Activated CD4-positive, alpha-beta T cell treated with anti-CD3 and anti-CD28 coated beads for 1 hour (primary cell): ENCODE results near the gene TUT4.
"Not testable (repeated sequence)": the region's sequence is repeated elsewhere in the genome, so short reads cannot be mapped to it uniquely, and the experiment has no call there.

Source experiments
- DNase-seq: peaks from one replicate; pipeline ENCODE4 v3.0.0-alpha.2; 2020

The TUT4 gene, protein sequence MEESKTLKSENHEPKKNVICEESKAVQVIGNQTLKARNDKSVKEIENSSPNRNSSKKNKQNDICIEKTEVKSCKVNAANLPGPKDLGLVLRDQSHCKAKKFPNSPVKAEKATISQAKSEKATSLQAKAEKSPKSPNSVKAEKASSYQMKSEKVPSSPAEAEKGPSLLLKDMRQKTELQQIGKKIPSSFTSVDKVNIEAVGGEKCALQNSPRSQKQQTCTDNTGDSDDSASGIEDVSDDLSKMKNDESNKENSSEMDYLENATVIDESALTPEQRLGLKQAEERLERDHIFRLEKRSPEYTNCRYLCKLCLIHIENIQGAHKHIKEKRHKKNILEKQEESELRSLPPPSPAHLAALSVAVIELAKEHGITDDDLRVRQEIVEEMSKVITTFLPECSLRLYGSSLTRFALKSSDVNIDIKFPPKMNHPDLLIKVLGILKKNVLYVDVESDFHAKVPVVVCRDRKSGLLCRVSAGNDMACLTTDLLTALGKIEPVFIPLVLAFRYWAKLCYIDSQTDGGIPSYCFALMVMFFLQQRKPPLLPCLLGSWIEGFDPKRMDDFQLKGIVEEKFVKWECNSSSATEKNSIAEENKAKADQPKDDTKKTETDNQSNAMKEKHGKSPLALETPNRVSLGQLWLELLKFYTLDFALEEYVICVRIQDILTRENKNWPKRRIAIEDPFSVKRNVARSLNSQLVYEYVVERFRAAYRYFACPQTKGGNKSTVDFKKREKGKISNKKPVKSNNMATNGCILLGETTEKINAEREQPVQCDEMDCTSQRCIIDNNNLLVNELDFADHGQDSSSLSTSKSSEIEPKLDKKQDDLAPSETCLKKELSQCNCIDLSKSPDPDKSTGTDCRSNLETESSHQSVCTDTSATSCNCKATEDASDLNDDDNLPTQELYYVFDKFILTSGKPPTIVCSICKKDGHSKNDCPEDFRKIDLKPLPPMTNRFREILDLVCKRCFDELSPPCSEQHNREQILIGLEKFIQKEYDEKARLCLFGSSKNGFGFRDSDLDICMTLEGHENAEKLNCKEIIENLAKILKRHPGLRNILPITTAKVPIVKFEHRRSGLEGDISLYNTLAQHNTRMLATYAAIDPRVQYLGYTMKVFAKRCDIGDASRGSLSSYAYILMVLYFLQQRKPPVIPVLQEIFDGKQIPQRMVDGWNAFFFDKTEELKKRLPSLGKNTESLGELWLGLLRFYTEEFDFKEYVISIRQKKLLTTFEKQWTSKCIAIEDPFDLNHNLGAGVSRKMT (N-terminal part only)

DNA sequence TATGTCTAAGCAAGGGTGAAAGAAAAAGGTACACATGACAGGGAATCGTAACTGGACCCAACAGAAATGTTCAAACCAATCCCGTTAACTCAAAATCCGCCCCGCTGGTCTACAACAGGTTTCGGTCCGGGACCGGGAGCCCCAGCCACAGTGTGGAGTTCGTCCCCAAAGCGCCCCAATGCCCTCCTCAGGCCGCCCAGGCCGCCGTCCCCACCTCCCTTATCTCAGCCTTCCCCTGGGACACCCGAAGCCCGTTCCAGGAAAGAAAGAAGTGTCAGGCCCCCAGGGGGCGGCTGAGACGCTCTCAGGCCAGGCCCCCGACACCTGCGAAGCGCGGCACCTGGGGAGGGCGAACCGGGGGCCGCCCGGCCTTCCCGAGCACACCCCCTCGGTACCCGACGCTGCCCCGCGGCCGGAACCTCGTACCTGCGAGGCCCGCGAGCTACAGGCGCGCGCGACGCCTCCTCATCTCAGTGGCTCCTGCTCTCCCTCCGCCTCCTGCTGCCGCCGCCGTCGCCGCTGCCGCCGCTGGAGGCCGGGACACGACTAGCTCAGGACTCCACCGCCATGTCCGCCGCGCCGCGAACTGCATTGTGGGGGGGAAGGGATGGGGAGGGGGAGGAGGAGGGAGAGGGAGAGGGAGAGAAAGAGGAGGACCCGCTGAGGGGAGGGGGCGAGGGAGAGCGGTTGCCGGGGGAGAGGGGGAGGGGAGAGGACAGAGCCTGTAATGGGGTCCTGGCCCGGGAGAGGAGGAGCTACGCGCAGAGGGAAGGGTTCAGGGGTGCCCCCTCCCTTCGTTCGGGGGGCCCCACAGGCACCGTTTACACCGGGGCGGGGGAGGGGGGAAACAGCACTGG is at the start of gene TUT4:
Gene TUT4, minus strand, starts transcription at position 588 of the 857 bp plus-strand sequence. CDS start 26,812 bp downstream, outside the sequence.
- peak; percentile 54 for DNase-seq

DNA sequence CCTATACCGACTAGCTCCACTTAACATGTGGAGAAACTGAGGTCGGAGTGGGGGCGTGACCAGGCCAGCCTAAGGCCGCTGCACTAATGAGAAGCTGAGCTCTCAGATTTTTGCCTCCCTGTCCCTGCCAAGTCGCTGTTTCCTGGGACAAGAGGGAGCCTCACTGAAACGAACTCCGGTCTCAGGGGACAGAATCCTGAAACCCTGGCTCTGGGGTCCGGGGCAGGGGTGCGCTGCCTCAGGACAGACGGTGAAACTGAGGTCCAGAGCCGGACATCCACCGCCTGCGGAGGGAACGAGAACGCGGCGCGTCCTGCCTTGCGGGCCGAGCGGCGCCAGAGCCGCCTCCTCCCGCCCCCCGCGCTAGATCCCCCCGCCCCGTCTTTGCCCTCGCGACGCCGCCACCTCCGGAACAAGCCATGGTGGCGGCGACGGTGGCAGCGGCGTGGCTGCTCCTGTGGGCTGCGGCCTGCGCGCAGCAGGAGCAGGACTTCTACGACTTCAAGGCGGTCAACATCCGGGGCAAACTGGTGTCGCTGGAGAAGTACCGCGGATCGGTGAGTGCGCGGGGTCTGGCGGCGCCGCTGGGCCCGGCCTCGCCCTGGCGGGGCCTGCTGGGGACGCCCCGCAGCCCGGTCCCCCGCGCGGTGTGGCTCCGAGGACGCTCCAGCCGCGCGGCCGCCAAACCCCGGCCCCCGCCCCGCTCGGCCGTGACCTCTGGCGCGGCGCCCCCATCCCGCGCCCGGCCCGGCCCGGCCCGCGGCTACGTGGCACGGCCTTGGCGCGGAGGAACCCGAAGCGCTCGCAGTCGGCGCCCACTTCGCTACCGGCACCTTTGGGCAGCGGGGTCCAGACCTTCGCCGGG is 49.3 kb upstream of the TUT4 start, which contains the start of gene GPX7:
Gene GPX7, plus strand, starts transcription at position 381 of the 865 bp plus-strand sequence. Its CDS starts 39 bp downstream, at position 420.
- peak; percentile 39 for DNase-seq

DNA sequence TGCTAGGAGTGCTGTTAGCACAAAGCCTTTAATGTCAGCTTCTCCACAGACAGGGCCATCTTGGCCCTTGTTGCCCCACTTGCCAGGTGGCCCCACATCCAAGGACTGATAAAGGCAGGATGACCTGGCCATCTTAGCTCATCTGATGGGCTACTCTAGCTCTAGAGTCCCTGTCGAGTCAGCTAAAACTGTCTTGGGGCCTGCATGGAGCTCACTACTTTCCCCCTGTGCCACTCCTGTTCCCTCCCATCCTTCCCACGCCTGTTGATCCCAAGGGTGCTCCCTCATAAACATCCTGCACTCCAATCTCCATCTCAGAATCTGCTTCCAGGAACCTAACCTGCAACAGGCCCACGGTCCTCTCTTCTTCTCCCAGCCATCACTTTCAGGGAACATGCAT is 48.6 kb upstream of the TUT4 start:
- no peak for DNase-seq

DNA sequence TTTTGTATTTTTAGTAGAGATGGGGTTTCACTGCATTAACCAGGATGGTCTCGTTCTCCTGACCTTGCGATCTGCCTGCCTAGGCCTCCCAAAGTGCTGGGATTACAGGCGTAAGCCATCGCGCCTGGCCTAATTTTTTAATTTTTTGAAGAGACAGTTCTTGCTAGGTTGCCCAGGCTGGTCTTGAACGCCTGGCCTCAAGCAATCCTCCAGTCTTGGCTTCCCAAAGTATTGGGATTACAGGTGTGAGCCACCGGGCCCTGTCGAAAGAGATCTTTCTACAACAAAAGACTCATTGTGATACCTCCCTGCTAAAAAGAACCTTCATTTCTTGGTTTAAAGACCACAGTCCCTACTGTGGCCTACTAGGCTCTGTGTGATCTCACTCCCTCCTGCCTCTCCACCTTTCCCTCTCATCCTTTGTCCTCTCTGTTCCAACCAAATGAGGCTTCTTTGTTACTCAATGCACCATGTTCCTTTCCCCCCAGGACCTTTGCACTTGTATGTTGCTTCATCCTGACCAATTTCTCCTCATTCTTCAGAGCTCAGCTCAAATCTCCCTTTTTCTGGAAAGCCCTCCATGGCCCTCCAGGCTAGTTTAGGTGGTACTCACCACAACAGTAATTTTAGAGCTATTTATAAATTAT is 47.8 kb upstream of the TUT4 start:
- DNase-seq = no peak

DNA sequence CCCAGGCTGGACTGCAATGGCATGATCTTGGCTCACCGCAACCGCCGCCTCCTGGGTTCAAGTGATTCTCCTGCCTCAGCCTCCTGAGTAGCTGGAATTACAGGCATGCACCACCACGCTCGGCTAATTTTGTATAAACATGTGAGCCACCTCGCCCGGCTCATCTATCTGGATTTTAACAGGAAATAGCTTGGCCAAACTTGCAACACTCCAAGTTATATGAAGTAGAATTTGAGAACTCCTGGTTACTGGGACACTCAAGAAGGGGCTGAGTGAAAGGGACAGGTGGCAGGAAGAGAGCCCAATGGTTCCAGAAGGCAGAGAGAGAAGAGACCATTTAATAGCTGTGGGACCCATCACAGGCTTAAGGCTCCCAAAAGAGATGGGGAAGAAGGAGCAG is 46.3 kb upstream of the TUT4 start:
- DNase-seq = no peak

DNA sequence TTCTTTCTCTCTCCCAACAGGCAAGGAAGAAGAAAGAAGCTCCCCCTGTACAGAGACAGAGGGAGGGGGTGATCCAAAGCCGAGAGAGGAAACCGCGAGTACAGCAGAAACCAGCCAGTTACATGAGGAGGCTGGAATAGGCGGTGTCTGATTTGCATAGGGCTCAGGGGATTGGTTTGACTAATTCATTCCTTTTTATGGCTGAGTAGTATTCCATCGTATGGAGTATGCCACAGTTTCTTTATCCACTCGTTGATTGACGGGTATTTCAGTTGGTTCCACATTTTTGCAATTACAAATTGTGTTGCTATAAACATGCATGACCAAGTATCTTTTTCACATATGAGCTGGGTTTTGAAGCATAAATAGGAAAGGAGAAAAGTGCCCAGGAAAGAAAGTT is 45.8 kb upstream of the TUT4 start:
- no peak for DNase-seq

DNA sequence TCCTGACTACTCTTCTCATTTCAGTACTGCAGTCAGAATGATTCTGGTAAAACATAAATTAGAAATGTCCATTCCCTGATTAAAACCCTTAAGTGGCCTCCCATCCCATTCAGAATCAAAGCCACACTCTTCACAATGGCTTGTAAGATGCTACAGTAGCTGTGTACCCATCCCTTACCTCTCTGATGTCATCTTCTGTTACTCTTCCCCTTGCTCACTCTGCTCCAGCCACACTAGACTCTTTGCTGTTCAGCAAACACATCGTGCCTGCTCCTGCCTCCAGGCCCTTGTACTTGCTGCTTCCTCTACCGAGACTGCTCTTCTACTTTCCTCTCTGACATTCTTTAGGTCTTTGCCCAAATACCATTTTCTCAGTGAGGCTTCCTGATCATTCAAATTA is 45.0 kb upstream of the TUT4 start:
- DNase-seq = no peak

DNA sequence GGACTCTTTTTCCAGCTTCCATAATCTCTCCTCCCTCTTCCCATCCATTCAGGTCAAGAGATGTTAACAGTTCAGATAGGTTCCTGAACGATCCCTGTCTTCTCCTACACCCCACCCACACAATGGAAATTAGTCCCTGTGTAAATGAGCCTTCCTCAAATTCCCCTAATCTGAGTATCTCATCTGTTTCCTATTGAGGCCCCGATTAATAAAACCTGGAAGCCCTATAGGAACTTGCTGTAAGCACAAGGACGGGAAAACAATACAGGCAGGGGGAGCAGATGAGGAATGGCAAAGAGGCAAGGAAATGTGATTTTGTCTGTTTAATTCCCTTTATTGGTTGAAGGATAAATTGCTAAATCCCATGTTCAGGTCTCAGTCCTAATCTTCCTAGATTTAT is 42.2 kb upstream of the TUT4 start:
- no peak for DNase-seq

DNA sequence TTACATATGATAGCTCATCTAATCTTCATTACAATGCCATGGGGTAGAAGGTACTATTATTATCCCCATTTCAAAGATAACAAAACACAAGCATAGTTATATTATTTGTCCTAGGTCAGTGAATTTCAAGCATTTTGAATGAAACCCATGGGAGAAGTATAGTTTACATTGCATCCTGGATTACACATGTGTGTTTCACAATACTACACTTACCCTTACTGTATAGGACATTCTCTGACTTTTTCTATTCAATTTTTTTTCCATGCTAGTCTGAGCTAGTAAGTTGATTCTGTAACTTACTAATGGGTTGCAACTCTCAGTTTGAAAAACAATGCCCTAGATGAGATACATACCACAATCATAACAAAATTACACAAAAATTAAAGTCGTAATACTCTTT is 40.6 kb upstream of the TUT4 start:
- no peak for DNase-seq

DNA sequence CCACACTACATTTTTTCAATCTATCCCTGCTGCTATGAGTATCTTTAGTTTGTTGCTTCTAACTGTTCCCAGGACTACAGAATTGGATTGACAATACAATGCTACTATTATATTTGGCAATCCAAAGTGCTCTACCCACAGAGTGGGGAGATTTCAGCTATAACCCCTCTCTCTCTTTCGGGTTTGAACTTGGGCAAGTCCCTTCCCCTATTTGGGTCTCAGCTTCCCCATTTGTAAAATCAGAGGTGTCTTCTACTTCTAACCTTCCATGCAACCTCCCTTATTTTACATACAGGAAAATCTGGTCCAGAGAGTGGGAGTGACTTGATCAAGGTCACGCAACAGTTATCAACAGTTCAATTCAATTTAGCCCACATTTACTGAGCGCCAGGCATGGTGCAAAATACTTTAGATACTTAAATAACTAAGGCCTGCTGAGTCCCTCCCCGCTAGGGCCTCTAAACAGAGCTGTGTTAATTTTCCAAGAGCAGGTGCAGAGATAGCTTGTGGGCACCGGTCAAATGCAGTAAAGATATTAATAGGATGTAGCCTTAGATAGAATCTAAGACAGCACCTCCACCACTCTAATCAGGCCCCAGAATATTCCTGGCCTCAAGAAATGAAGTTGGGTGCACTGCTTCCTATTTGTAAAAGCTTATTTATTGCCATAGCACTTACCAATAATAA is 39.9 kb upstream of the TUT4 start:
- no peak for DNase-seq

DNA sequence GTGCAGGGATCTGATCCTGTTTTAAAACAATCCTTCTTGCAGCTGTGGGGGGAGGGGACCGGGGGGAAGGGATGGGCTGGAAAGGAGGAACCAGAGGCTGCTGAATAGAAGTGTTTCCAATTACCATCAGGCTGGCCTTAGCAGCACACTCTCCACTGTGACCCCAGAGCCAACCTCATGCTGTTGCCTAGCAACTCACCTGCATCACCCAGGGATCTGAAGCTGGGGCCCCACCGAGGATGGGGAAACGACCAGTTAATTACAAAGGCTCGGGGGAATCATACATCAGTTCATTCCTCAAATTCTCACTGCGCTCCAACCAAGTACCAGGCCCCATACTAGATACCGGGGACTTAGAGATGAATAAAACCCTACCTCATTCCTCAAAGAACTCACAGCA is 37.4 kb upstream of the TUT4 start:
- DNase-seq = no peak

DNA sequence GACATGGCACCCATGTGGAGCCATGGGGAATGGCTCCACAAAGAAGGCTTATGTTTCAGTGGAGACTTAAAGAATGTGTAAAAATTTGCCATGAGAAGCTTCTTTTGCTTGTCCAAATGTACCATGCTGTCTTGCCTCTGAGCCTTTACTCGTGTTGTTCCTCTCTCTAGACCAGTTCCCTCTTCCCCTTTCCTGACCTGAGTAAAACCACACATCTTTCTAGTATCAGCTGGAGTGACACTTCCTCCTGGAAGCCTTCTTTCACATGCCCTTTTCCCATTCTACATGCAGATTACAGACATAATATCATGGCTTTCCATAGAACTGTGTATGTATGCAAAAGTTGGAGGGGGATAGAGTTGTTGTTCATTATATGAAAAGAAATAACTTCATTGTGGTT is 35.6 kb upstream of the TUT4 start:
- no peak for DNase-seq

DNA sequence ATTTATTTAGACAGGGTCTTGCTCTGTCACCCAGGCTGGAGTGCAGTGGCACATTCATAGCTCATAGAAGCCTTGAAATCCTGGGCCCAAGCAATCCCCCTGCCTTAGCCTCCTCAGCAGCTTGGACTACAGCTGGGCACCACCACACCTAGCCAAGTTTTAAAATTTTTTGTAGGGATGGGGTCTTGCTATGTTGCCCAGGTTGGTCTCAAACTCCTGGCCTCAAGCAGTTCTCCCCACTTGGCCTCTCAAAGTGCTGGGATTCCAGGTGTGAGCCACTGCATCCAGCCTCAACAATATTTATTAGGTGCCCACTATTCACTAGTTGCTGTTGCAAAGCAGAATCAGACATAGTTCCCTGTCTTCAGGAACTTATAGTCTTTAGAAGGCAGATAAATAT is 35.1 kb upstream of the TUT4 start:
- no peak for DNase-seq

DNA sequence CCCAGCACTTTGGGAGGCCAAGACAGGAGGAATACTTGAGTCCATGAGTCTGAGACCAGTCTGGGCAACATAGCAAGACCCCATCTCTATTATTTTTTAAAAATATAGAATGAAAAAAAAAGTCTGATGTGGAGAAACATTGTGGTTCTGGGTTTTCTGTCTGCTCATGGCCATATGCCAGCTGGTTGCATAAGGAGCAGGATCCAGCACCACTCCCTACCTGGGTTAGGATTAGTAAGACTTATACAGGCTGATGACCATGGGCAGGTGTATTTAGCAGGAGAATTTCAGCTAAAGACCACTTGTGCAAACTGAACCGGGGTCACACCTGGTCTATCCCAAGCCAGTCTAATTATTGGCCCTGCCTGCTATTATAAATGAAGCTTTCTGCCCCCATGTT is 32.6 kb upstream of the TUT4 start:
- DNase-seq = no peak

DNA sequence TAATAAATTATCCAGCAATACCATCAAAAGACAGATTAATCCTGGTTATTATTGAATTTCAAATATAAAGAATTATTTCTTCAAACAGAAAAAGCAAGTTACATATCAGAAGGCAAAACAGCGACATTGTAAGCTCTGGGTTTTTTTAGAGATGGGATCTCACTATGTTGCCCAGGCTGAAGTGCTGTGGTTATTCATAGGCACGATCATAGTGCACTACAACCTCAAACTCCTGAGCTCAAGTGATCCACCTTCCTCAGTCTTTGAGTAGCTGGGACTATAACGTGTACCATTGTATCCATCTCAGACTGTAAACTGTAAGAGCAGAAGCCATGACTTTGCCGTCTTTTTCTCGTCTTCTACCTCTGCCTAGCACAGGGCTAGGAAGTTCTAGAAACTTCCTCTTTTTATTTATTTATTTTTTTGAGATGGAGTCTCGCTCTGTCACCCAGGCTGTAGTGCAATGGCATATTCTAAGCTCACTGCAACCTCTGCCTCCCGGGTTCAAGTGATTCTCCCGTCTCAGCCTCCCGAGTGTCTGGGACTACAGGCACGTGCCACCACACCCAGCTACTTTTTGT is 29.3 kb upstream of the TUT4 start:
- no peak for DNase-seq

DNA sequence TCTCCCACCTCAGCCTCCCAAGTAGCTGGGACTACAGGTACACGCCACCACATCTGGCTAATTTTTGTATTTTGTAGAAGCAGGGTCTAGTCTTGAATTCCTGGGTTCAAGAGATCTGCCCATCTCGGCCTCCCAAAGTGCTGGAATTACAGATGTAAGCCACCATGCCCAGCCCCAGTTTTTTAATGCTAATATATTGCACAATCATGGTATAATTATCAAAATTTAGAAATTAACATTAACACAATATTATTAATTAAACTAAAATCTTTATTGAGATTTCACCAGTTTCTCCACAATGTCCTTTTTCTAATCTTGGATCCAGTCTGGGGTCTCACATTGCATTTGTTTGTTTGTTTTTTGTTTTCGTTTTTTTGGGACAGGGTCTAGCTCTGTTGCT is 27.4 kb upstream of the TUT4 start:
- DNase-seq = no peak

DNA sequence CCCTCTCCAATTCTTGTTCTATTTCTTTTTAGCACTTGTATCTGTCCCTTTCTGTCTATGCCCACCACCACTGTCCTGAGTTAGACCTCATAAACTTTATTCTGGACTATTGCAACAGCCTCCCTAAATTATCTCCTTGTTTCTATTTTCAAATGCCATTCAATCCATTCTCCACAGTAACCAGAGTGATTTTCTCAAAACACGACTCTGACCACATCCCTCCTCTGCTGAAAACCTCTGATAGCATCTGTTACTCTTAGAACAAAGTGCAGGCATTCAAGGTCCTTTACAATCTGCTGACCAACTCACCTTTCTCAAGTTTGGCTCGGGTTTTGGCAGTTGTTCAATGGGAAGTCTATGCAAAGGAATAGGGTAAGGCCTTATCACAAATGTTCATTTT is 26.5 kb upstream of the TUT4 start:
- no peak for DNase-seq

DNA sequence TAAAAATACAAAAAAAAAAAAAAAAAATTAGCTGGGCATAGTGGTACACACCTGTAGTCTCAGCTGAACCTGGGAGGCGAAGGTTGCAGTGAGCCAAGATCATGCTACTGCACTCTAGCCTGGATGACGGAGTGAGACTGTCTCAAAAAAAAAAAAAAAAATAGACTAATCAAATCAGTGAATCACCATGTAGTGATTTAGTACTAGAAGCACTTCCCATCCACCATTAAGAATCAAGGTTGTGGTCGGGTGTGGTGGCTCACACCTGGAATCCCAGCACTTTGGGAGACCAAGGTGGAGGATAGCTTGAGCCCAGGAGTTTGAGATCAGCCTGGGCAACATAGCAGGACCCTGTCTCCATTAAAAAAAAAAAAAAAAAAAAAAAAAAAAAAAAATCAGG is 25.2 kb upstream of the TUT4 start:
- DNase-seq = not testable (repeated sequence)

DNA sequence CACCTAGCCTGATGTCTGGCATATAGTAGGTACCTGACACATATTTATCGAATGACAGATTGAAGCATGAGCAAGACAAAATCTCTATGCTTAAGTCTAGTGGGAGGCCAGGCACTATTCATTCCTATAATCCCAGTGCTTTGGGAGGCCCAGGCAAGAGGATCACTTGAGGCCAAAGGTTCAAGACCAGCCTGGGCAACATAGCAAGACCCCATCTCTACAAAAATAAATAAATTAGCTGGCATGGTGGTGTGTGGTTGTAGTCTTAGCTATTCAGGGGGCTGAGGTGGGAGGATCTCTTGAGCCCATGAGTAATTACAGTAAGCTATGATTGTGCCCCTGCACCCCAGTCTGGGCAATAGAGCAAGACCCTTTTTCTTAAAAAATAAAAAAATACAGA is 23.2 kb upstream of the TUT4 start:
- no peak for DNase-seq

DNA sequence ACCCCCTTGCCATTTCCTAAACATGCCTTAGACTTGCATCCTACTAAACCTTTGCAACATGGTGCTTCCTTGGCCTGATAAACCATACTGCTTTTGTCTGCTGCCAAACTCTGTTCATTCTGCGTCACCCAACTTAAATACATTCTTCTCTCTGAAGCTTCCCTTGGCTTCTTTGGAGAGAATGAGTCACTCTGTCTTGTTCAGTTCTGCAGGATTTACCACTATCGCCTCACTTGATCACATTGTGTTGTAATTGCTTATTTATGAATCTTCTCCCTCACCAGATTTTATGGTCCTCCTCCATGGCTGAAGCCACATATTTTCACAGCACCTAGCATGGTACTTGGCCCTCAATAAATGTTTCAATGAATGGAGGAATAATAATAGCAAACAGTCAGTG is 21.7 kb upstream of the TUT4 start:
- DNase-seq = no peak
